GM12864 (cell line): ENCODE measurements around the gene QPRT.
"Not testable (repeated sequence)": the region's sequence is repeated elsewhere in the genome, so short reads cannot be mapped to it uniquely, and the experiment has no call there.

Experiments
- DNase-seq: peaks from one replicate; pipeline ENCODE4 v3.0.0-alpha.2; 2011; ENCODE audit warnings: low read depth
- H3K4me3 ChIP-seq: 2 replicates; pipeline ENCODE4 v1.5.1; 2011; ENCODE audit warnings: mild to moderate bottlenecking, low read depth, low read length, control low read depth
- TF ChIP-seq, protein P1 (sequence below): IDR thresholded peaks from 2 replicates; pipeline ENCODE4 v1.5.1; 2011; ENCODE audit warnings: low read depth, mild to moderate bottlenecking, moderate library complexity, low read length, control low read depth, inconsistent platforms; ENCODE audit errors: missing control alignments

Gene QPRT

DNA sequence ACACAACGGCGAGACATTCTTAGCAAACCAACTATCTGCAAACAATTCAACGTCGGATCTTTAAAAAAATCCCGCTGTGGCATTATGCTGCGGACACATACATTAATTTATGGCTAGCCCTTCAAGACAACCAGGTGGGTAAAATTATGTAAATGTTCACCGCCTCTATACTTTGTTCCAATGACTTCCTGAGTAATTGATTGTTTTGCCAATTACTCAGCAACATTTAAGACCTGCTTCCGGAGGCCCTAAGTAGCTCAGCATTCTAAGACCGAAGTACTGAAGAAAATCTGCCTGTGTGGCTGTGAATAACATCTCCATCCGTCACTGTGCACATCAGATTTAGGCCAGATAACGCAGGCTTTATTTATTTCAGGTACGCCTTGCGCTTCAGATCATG, 23.3 kb downstream of the QPRT start:
- TF ChIP-seq, protein P1, sequence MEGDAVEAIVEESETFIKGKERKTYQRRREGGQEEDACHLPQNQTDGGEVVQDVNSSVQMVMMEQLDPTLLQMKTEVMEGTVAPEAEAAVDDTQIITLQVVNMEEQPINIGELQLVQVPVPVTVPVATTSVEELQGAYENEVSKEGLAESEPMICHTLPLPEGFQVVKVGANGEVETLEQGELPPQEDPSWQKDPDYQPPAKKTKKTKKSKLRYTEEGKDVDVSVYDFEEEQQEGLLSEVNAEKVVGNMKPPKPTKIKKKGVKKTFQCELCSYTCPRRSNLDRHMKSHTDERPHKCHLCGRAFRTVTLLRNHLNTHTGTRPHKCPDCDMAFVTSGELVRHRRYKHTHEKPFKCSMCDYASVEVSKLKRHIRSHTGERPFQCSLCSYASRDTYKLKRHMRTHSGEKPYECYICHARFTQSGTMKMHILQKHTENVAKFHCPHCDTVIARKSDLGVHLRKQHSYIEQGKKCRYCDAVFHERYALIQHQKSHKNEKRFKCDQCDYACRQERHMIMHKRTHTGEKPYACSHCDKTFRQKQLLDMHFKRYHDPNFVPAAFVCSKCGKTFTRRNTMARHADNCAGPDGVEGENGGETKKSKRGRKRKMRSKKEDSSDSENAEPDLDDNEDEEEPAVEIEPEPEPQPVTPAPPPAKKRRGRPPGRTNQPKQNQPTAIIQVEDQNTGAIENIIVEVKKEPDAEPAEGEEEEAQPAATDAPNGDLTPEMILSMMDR, result no peak
- no peak for DNase-seq
- no peak overlapping the region; the same call in 1 of the 2 replicates for H3K4me3 ChIP-seq

- no peak overlapping the region for H3K4me3 ChIP-seq
- TF ChIP-seq, protein P1, result no peak
Observed at GRCh38 chr16:29705030-29705429, 26.1 kb downstream of the QPRT start.

DNA sequence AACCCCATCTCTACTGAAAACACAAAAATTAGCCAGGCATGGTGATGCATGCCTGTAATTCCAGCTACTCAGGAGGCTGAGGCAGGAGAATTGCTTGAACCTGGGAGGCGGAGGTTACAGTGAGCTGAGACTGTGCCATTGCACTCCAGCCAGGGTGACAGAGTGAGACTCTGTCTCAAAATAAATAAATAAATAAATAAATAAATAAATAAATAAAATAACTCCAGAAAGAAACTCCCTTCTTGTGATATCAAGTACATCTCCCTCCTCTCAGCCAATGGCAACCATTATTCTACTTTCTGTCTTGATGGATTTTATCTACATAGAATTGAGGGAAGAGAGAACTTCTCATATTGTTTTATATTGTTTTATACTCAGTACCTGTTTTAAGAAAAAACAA, 28.2 kb downstream of the QPRT start:
- not testable (repeated sequence) for H3K4me3 ChIP-seq, DNase-seq

More at GRCh38 chr16:29705030-29705429, 26.1 kb downstream of the QPRT start:
- DNase-seq, result no peak

DNA sequence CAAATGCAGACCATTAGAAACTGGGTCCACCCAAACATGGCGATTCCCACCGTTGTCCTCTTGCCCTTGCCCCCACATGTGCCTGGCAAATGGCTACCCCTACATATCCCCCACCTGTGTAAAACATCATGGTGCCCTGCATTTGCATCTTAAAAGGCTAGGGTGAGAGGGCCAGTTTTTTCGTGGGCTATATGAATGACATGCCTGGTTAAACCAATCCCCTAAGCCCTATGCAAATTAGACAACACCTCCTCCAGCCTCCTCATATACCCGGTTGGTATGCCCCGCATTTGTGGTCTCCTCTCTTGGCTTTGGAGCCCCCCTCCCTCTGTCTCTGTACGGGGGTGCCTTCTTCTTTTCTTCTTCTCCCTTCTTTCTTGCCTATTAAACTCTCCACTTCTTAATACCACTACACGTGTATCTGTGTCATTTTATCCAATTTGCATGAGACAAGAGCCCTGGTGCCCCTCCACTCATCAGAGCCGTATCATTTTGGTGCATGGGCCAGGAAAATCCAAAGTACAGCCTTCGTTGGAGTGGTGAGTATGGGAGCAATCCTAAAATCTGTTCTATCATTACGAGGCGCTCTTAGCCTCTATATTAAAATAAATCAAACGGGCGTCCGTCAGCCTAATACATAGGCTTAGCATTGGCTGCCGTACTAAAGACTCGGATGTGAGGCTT, 30.1 kb downstream of the QPRT start:
- DNase-seq, result no peak
- TF ChIP-seq, protein P1, result no peak
- H3K4me3 ChIP-seq, result no peak overlapping the region

DNA sequence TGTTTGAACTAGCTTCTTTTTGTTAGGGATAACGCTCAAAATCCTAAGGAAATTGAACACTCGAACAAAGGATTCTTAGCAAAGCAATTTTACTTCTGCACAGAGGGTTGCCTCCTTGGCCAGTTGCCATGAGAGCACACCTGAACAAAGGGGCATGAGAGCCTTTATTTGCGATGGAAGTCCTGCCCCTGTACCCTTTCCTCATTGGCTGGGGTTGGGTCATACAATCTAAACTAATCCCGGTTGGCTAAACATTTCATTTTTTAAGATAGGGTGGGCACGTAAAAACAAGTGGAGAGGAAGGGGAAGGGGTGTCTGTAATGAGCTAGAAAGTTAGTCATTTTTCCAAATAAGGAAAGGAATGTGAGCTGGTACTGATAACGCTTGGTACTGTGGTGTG, 30.7 kb downstream of the QPRT start:
- not testable (repeated sequence) for H3K4me3 ChIP-seq

DNA sequence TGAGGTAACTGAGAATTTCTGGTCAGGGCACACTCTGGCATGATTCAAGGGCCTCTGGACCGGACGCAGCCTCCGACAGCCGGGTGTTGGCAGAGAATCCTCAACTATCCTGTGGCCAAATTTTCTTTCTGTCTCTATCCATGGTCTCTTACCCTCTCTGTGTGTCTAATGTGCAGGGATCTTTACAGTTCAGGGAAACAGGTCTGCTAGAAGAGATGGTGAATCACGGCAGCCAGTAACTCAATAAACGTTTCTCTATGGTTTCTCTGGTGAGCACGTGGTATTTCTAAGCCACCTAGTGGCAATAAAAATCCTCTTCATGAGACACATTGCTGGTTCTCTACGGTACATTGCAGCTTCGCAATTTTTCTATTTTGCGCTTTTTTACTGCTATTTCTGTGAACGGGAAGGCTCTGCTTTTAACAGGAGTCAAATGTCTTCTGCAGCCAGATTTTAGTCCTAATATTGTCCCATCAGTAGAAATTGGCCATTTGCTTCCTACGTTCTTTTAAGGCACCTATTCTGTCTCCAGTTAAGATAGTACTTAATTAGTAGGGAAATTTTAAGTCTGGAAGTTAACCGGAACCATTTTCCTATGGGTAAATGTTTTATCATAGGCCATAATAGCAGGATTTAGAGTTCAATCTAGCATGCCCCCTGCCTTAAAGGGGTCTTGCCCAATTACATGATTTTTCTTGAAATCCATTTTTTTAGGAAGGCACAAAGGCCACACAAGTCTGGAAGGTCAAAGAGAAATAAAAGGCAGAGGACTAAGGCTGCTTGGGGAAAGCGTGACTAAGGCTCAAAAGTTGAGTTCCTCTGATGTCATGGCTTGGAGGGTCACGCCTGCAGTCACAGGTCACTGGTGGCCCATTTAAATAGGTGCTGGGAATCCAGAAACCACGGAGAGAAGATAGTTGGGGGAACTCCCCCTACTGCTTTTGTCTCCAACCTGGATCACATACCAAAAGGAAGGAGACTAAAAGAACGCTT, 31.5 kb downstream of the QPRT start:
- H3K4me3 ChIP-seq, result no peak overlapping the region
- no peak for DNase-seq
- TF ChIP-seq, protein P1, result peak; percentile 66

More for the DNA sequence above, 30.7 kb downstream of the QPRT start:
- DNase-seq, result not testable (repeated sequence)

- no peak overlapping the region for H3K4me3 ChIP-seq
- TF ChIP-seq, protein P1, result no peak
- DNase-seq, result no peak
Observed at GRCh38 chr16:29712809-29713208, 33.8 kb downstream of the QPRT start.

GRCh38 chr16:29714396-29714795, 35.4 kb downstream of the QPRT start:
- DNase-seq, result no peak
- TF ChIP-seq, protein P1, result no peak
- H3K4me3 ChIP-seq, result no peak overlapping the region
